K562 (cell line): ENCODE data around the gene GP1BB. TPM values are rescaled to one million over a fixed set of nuclear protein-coding genes. Genes with fewer than 3 reads are reported as not detected.

Experiments
- ARHGAP35 ChIP-seq: fragments of 450-650 bp; IDR thresholded peaks from 2 replicates; pipeline ENCODE4 v1.6.1; 2018; ENCODE audit not compliant: partially characterized antibody
- CBFA2T2 ChIP-seq: fragments of 450-650 bp; conservative IDR thresholded peaks from 2 replicates; pipeline ENCODE4 v1.6.1; 2017; ENCODE audit warnings: mild to moderate bottlenecking
- CREM ChIP-seq: IDR thresholded peaks from 2 replicates; pipeline ENCODE4 v1.6.1; 2014; ENCODE audit warnings: antibody characterized with exemption, low read depth
- ELK3 ChIP-seq: fragments of 450-650 bp; formaldehyde crosslinking; IDR thresholded peaks from 2 replicates; pipeline ENCODE4 v1.4.0; 2020; ENCODE audit warnings: mild to moderate bottlenecking
- FOXK2 ChIP-seq, 2 experiments: fragments of 450-650 bp; IDR thresholded peaks in 1 of 2; conservative IDR thresholded peaks in 1 of 2; 2 replicates each; pipeline ENCODE4 v1.6.1; 2016; ENCODE audit warnings: low read depth in 2 of 2, mild to moderate bottlenecking in 1 of 2
- IRF2 ChIP-seq: sonication (generic); formaldehyde crosslinking; IDR thresholded peaks from 2 replicates; pipeline ENCODE4 v1.8.1; 2022; ENCODE audit warnings: mild to moderate bottlenecking, missing genetic modification reagents
- KLF1 ChIP-seq: fragments of 450-650 bp; IDR thresholded peaks from 2 replicates; pipeline ENCODE4 v1.6.1; 2016; ENCODE audit warnings: missing genetic modification characterization, missing compliant biosample characterization
- MAFF ChIP-seq: IDR thresholded peaks from 2 replicates; pipeline ENCODE4 v1.6.1; 2012; ENCODE audit warnings: low read length, improper control_type of control experiment
- MEIS2 ChIP-seq: fragments of 450-650 bp; IDR thresholded peaks from 2 replicates; pipeline ENCODE4 v1.6.1; 2014; ENCODE audit warnings: mild to moderate bottlenecking; ENCODE audit not compliant: partially characterized antibody
- NCOR1 ChIP-seq: fragments of 450-650 bp; IDR thresholded peaks from 2 replicates; pipeline ENCODE4 v1.6.1; 2016; ENCODE audit warnings: mild to moderate bottlenecking, moderate library complexity
- NRF1 ChIP-seq, 2 experiments: fragments of 450-650 bp; IDR thresholded peaks in 1 of 2; conservative IDR thresholded peaks in 1 of 2; 2 replicates each; pipeline ENCODE4 v1.6.1; 2014; ENCODE audit warnings: mild to moderate bottlenecking in 2 of 2
- PHB2 ChIP-seq: fragments of 450-650 bp; IDR thresholded peaks from 2 replicates; pipeline ENCODE4 v1.6.1; 2017; ENCODE audit warnings: low read depth
- POLR2A ChIP-seq: fragments of 450-650 bp; conservative IDR thresholded peaks from 2 replicates; pipeline ENCODE4 v1.6.1; 2016
- RBBP5 ChIP-seq: fragments of 200-600 bp; sonication (generic); IDR thresholded peaks from 2 replicates; pipeline ENCODE4 v1.6.1; 2012; ENCODE audit warnings: borderline replicate concordance, mild to moderate bottlenecking, low read length, control low read depth, inconsistent platforms; ENCODE audit not compliant: insufficient read depth, poor library complexity, severe bottlenecking
- SMARCA4 ChIP-seq: fragments of 450-650 bp; IDR thresholded peaks from 2 replicates; pipeline ENCODE4 v1.6.1; 2016
- STAT5A ChIP-seq: IDR thresholded peaks from 2 replicates; pipeline ENCODE4 v1.6.1; 2012; ENCODE audit warnings: low read length, inconsistent platforms, borderline replicate concordance
- TSC22D4 ChIP-seq: fragments of 450-650 bp; IDR thresholded peaks from 2 replicates; pipeline ENCODE4 v1.6.1; 2016; ENCODE audit warnings: missing genetic modification characterization, missing biosample characterization, control low read depth
- ZKSCAN1 ChIP-seq: fragments of 150-350 bp; IDR thresholded peaks from 2 replicates; pipeline ENCODE4 v1.6.1; 2016; ENCODE audit warnings: low read depth, low read length
- ZNF184 ChIP-seq: sonication (generic); formaldehyde crosslinking; IDR thresholded peaks from 2 replicates; pipeline ENCODE4 v1.5.0; 2020; ENCODE audit warnings: missing genetic modification reagents
- ZNF280A ChIP-seq: fragments of 450-650 bp; IDR thresholded peaks from 2 replicates; pipeline ENCODE4 v1.6.1; 2018; ENCODE audit warnings: mild to moderate bottlenecking, low read depth; ENCODE audit not compliant: partially characterized antibody
- polyA plus RNA-seq, 8 experiments: library from polyadenylated mRNA; depleted of rRNA in 4 of 8; stranded (reverse) in 5 of 8; unstranded in 3 of 8; fragments of >200 nt; fragmentation: Nextera tagmentation in 2 of 8; fragmentation: Illumina TruSeq in 1 of 8; extraction: Ambion mirVana in 2 of 8; extraction: Trizol in 1 of 8; gene quantifications; 2 replicates each; pipeline versions ENCODE4 v1.2.1 to v1.2.3, GENCODE V29; 2011 to 2014; ENCODE audit warnings: inconsistent platforms in 1 of 8, missing spikeins in 1 of 8
- total RNA-seq, 7 experiments: library from RNA; depleted of rRNA in 6 of 7; stranded (reverse); fragments of >200 nt in 6 of 7; fragmentation: Illumina TruSeq in 2 of 7; extraction: Trizol in 2 of 7; gene quantifications; 2 replicates each; pipeline versions ENCODE4 v1.2.1 to v1.2.3, GENCODE V29; 2011 to 2021; ENCODE audit warnings: low replicate concordance in 1 of 7
- TF ChIP-seq, protein P1 (sequence below): fragments of 250-450 bp; sonication (Bioruptor Pico); IDR thresholded peaks from 2 replicates; pipeline ENCODE4 v1.4.0; 2020; ENCODE audit warnings: mild to moderate bottlenecking, moderate library complexity
- TF ChIP-seq, protein P2 (sequence below): sonication (generic); formaldehyde crosslinking; IDR thresholded peaks from 2 replicates; pipeline ENCODE4 v1.8.1; 2023; ENCODE audit warnings: mild to moderate bottlenecking, missing genetic modification reagents

The GP1BB gene
- total and polyA plus RNA-seq, 9 of the 15 experiments (the other 6 are each of a cell fraction or from before 2014, with no cell fraction given), result 0.69 to 162 (median 2.8) TPM

DNA sequence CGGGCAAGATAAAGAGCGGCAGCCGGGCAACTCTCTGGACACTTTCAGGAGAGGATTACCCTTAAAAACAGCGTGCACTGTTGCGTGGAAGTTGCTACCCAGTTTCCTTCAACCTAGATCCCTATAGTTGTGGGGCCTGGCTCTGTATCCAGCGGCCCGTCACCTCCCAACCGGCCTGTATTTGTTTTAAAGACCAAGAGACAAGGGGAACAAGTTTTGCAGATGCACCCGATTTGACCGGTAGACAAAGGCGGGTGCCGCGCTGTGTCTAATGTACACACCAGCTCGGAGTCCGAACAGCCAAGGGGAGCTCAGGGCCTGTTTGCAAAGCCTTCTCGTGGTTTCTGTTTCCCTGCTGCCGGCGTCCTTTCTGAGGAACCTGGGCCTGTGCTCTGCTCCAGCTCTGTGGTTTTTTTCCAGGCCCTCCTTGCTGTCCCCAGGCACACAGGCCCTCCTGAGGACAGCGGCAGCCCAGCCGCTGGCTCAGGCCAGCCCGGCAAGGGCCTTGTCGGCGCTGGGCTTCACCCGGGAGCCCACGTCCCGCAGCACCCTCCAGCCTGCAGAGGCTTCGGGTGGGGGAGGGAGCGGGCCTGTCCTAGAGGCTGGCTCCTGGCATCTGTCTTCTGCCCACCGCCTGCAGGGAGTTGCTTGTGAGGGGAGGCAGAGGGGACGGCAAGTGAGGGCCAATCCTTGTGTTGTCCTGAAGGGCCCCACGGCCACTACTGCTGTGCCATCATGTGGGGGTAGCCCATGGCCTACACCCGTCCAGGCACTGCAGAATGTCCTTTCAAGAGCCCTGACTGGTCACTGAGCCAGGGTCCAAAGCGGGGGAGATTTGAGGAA lies 38.6 kb downstream of the GP1BB start (continued):
- no peak for TF ChIP-seq ARHGAP35
- TF ChIP-seq NRF1 (conservative IDR thresholded peaks at IDR 0.05 in 1 of 2, IDR thresholded peaks at IDR 0.05 in 1 of 2), result 0 out of 4 replicates have a peak, but pooled peaks of 1 of the 2 experiments have one; percentile 12
- TF ChIP-seq, protein P1, sequence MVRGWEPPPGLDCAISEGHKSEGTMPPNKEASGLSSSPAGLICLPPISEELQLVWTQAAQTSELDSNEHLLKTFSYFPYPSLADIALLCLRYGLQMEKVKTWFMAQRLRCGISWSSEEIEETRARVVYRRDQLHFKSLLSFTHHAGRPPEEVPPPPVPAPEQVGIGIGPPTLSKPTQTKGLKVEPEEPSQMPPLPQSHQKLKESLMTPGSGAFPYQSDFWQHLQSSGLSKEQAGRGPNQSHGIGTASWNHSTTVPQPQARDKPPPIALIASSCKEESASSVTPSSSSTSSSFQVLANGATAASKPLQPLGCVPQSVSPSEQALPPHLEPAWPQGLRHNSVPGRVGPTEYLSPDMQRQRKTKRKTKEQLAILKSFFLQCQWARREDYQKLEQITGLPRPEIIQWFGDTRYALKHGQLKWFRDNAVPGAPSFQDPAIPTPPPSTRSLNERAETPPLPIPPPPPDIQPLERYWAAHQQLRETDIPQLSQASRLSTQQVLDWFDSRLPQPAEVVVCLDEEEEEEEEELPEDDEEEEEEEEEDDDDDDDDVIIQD (CRISPR knock-in tag), result no peak
- no peak for TF ChIP-seq POLR2A
- no peak for TF ChIP-seq PHB2
- 0 out of 2 replicates have a peak, but pooled peaks have one; percentile 32 for TF ChIP-seq CREM
- TF ChIP-seq ELK3 (CRISPR knock-in tag), result no peak
- TF ChIP-seq KLF1 (tag), result 0 out of 2 replicates have a peak, but pooled peaks have one; percentile 41
- TF ChIP-seq, protein P2, sequence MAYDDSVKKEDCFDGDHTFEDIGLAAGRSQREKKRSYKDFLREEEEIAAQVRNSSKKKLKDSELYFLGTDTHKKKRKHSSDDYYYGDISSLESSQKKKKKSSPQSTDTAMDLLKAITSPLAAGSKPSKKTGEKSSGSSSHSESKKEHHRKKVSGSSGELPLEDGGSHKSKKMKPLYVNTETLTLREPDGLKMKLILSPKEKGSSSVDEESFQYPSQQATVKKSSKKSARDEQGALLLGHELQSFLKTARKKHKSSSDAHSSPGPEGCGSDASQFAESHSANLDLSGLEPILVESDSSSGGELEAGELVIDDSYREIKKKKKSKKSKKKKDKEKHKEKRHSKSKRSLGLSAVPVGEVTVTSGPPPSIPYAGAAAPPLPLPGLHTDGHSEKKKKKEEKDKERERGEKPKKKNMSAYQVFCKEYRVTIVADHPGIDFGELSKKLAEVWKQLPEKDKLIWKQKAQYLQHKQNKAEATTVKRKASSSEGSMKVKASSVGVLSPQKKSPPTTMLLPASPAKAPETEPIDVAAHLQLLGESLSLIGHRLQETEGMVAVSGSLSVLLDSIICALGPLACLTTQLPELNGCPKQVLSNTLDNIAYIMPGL, result no peak; the same call in 1 of the 2 replicates
- no peak for TF ChIP-seq ZKSCAN1
- TF ChIP-seq ZNF280A, result no peak
- no peak for TF ChIP-seq STAT5A
- TF ChIP-seq SMARCA4, result no peak
- peak in 1 of 2 experiments; percentile 57; a peak in 1 of 4 replicates for TF ChIP-seq FOXK2 (conservative IDR thresholded peaks at IDR 0.05 in 1 of 2, IDR thresholded peaks at IDR 0.05 in 1 of 2; ENCODE audit: low read depth in 2 of 2)
- TF ChIP-seq RBBP5, result peak; percentile 69
- no peak for TF ChIP-seq NCOR1
- no peak for TF ChIP-seq TSC22D4 (tag)
- no peak for TF ChIP-seq CBFA2T2
- no peak for TF ChIP-seq MEIS2
- TF ChIP-seq MAFF, result no peak
- no peak for TF ChIP-seq IRF2
- TF ChIP-seq ZNF184 (CRISPR knock-in tag), result no peak
